Measurements from ENCODE around the gene MEIS1.
A peak's percentile ranks its signal among the peaks of the same experiment; 100 is the strongest.

MEIS1 gene

GRCh38 chr2:66461664-66462500 lies 27.0 kb downstream of the MEIS1 start:
- TF ChIP-seq ZNF239 (tag by site-specific recombination; IDR thresholded peaks at IDR 0.05): no peak
- TF ChIP-seq ZFHX2 (tag by site-specific recombination; conservative IDR thresholded peaks at IDR 0.05): peak; percentile 43; the same call in 1 of the 2 replicates
- 0 out of 2 replicates have a peak, but pooled peaks have one; percentile 7 for TF ChIP-seq EGR2 (tag by site-specific recombination; IDR thresholded peaks at IDR 0.05; ENCODE audit: low read depth)
- H3K4me3 ChIP-seq (ENCODE audit: low read depth, low read length): no peak overlapping the region
- peaks cover 0 to 8% of the 10 kb centered on the region in 2 experiments; a peak in 1 of 3 replicates for H3K36me3 ChIP-seq (ENCODE audit: control insufficient read depth in 2 of 2, insufficient read depth in 1 of 2, low read length in 2 of 2)
- no peaks in the 10 kb centered on the region for H3K9me3 ChIP-seq (ENCODE audit: control insufficient read depth, insufficient read depth, low read depth, low read length)
- POLR2A ChIA-PET: no interaction called here
- CTCF ChIA-PET: no interaction called here
- H3K27ac ChIP-seq (ENCODE audit: extremely low read depth, low read depth, low read length): no peak overlapping the region
- H3K4me1 ChIP-seq (ENCODE audit: control insufficient read depth, insufficient read depth, low read length): peaks cover 23% of the 10 kb centered on the region

- POLR2A ChIA-PET: no interaction called here
- Histone ChIP-seq H3K4me1 (ENCODE audit: control insufficient read depth, insufficient read depth, low read length) (peaks cover 23% of the 10 kb centered on the region), H3K4me3 (ENCODE audit: low read depth, low read length) (no peak overlapping the region), H3K36me3 (ENCODE audit: control insufficient read depth in 2 of 2, insufficient read depth in 1 of 2, low read length in 2 of 2) (peaks cover 0 to 4% of the 10 kb centered on the region in 2 experiments; a peak in 2 of 3 replicates), H3K27ac (ENCODE audit: extremely low read depth, low read depth, low read length) (no peak overlapping the region), H3K9me3 (ENCODE audit: control insufficient read depth, insufficient read depth, low read depth, low read length) (no peaks in the 10 kb centered on the region)
- CTCF ChIA-PET: interaction anchor here (0.7 kb wide), 1 partner anchor 112 kb away, joined by 3 read pairs; no protein-coding TSS in a partner anchor
- TF ChIP-seq, protein P1, sequence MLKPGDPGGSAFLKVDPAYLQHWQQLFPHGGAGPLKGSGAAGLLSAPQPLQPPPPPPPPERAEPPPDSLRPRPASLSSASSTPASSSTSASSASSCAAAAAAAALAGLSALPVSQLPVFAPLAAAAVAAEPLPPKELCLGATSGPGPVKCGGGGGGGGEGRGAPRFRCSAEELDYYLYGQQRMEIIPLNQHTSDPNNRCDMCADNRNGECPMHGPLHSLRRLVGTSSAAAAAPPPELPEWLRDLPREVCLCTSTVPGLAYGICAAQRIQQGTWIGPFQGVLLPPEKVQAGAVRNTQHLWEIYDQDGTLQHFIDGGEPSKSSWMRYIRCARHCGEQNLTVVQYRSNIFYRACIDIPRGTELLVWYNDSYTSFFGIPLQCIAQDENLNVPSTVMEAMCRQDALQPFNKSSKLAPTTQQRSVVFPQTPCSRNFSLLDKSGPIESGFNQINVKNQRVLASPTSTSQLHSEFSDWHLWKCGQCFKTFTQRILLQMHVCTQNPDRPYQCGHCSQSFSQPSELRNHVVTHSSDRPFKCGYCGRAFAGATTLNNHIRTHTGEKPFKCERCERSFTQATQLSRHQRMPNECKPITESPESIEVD (tag by site-specific recombination; IDR thresholded peaks at IDR 0.05): peak; percentile 47
- no peak for TF ChIP-seq ZNF549 (tag by site-specific recombination; IDR thresholded peaks at IDR 0.05)
Measured at GRCh38 chr2:66462501-66462825, 27.5 kb downstream of the MEIS1 start.

- Histone ChIP-seq H3K27ac (ENCODE audit: extremely low read depth, low read depth, low read length) (no peak overlapping the region), H3K36me3 (ENCODE audit: control insufficient read depth in 2 of 2, insufficient read depth in 1 of 2, low read length in 2 of 2) (no peaks in the 10 kb centered on the region; a peak in 1 of 3 replicates), H3K4me1 (ENCODE audit: control insufficient read depth, insufficient read depth, low read length) (peaks cover 23% of the 10 kb centered on the region), H3K9me3 (ENCODE audit: control insufficient read depth, insufficient read depth, low read depth, low read length) (no peaks in the 10 kb centered on the region), H3K4me3 (ENCODE audit: low read depth, low read length) (no peak overlapping the region)
- TF ChIP-seq ZNF266 (tag by site-specific recombination; IDR thresholded peaks at IDR 0.05; ENCODE audit: low read depth) (no peak), ZXDB (tag by site-specific recombination; IDR thresholded peaks at IDR 0.05) (no peak), ZSCAN16 (tag by site-specific recombination; IDR thresholded peaks at IDR 0.05) (no peak)
- TF ChIP-seq, protein P1 (tag by site-specific recombination; IDR thresholded peaks at IDR 0.05): peak; percentile 66
- ChIA-PET CTCF (interaction anchor here (0.7 to 0.9 kb wide), 2 partner anchors 9 to 112 kb away, joined by 3 to 4 read pairs; no protein-coding TSS in a partner anchor), POLR2A (no interaction called here)
Measured at GRCh38 chr2:66463206-66463755, 28.4 kb downstream of the MEIS1 start.

DNA sequence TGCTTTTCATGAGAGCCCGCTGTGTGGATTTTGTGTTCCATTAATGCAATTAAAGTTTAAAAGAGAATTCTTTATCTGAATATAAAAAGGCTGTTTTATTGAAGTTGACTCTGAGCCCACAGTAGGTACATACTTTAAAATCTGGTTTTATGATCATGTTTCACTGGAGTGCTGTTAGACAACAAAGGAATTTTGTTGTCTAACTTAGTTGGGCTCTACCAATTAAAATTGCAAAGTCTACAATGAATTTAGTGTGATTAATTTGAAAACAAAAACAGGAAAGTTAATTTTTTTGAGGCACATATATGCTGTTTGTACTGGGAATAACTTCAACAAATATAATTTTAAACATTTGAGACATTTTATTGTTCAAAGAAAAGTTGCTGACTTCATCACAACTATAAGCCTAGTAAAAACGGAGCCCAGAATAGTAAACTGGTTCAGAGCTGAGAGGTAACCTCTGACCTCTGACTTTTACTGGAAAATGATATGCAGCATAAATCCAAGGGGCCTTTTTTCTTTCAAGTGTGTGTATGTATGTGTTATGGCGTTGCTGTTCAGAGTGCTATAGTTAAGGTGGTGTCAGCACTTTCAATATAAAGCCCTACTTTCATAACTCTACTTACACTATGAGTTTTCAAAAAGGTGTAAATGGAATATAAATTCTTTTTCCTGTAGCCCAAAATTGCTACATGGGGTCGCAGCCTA lies 30.2 kb downstream of the MEIS1 start:
- Histone ChIP-seq H3K4me3 (ENCODE audit: low read depth, low read length) (no peak overlapping the region), H3K36me3 (ENCODE audit: control insufficient read depth in 2 of 2, insufficient read depth in 1 of 2, low read length in 2 of 2) (no peaks in the 10 kb centered on the region; a peak in 1 of 3 replicates), H3K9me3 (ENCODE audit: control insufficient read depth, insufficient read depth, low read depth, low read length) (no peaks in the 10 kb centered on the region), H3K27ac (ENCODE audit: extremely low read depth, low read depth, low read length) (no peak overlapping the region), H3K4me1 (ENCODE audit: control insufficient read depth, insufficient read depth, low read length) (peaks cover 25% of the 10 kb centered on the region)
- CTCF ChIA-PET: no interaction called here
- POLR2A ChIA-PET: no interaction called here
- TF ChIP-seq, protein P1 (tag by site-specific recombination; IDR thresholded peaks at IDR 0.05): peak; percentile 74
- peak; percentile 50 for TF ChIP-seq FEZF1 (tag by site-specific recombination; IDR thresholded peaks at IDR 0.05)
- TF ChIP-seq TCF7L2 (IDR thresholded peaks at IDR 0.05; ENCODE audit: borderline replicate concordance, low read depth, low read length): peak; percentile 79
- no peak for TF ChIP-seq ZSCAN16 (tag by site-specific recombination; IDR thresholded peaks at IDR 0.05)
- 0 out of 2 replicates have a peak, but pooled peaks have one; percentile 31 for TF ChIP-seq TRIM28 (IDR thresholded peaks at IDR 0.05; ENCODE audit: borderline replicate concordance, low read length)
- TF ChIP-seq ZNF571 (tag by site-specific recombination; IDR thresholded peaks at IDR 0.05): no peak
- TF ChIP-seq ZNF449 (tag by site-specific recombination; IDR thresholded peaks at IDR 0.05): peak; percentile 76

All from HEK293 (cell line).